SK-N-DZ (cell line): ENCODE data around the gene GXYLT1. TPM values are rescaled to one million over a fixed set of nuclear protein-coding genes. Genes with fewer than 3 reads are reported as not detected.
"Not testable (repeated sequence)": the region's sequence is repeated elsewhere in the genome, so short reads cannot be mapped to it uniquely, and the experiment has no call there.

ENCODE experiments used
- DNase-seq: peaks from one replicate; pipeline ENCODE4 v3.0.0-alpha.2; 2015; ENCODE audit warnings: low spot score
- polyA plus RNA-seq, 2 experiments: library from polyadenylated mRNA; depleted of rRNA; stranded (reverse); fragments of >200 nt; gene quantifications; 2 replicates each; pipeline ENCODE4 v1.2.3, GENCODE V29; 2014

GXYLT1 gene
- 14.1 and 18.1 TPM in 2 replicates for polyA plus RNA-seq (2014; cell fraction: cytosol; rRNA removed)
- polyA plus RNA-seq (2014; cell fraction: nucleus; rRNA removed), result 6.2 and 15.4 TPM in 2 replicates

DNA sequence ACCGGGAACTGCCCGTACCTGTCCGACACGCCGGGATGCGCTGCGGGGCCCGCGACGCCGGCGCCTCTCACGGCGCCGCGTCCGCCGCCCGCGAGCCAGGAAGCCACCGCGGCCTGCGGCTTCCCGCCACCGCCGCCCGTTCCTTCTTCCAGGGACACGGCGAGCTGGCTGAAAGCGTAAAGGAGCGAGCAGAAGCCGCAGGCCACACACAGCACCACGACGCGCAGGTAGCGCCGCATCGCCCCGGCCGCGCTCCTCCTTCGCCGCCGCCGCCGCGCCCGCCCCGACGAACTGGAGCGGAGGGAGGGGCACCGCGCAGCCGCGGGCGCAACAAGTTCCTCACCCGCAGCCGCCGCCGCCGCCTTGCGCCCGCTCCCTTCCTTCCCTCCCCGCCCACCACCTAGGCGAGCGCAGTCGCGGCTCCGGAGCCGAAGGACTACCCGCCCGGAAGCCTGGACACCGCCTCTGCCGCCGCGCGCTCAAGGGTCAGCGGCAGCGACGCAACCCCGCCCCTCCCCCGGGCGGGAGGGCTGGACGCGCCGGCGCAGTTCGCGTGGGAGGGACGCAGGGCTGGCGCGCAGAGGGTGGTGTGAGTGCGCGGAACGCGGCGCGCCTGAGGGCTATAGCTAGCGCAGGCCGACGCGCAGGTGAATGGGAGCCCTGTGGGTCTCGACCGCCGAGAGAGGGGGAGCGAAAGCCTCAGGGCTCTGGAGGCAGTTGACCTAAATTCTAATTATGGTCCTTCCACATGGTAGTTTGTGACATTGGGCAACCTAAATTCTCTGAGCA, at the start of gene GXYLT1:
Gene GXYLT1, minus strand, starts transcription at position 467 of the 789 bp plus-strand sequence. Its CDS starts 228 bp downstream, at position 239.
- DNase-seq, result peak; percentile 95

GRCh38 chr12:42192686-42193085, 48.0 kb upstream of the GXYLT1 start:
- DNase-seq, result no peak

DNA sequence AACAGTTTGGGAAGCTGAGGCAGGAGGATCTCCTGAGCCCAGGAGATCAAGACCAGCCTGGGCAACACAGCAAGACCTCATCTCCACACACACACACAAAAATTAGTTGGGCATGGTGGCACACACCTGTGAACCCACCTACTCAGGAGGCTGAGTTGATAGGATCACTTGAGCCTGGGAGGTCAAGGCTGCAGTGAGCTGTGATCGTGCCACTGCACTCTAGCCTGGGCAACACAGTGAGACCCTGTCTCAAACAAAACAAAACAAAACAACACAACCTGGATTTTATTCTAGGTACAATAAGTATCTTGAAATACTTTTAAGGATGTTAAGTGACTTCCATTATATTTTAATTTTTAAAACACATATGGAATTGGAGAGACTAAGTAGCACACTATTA, 47.6 kb upstream of the GXYLT1 start:
- no peak for DNase-seq

GRCh38 chr12:42190376-42190775, 45.7 kb upstream of the GXYLT1 start:
- no peak for DNase-seq

- DNase-seq, result not testable (repeated sequence)
Observed at GRCh38 chr12:42188275-42188674, 43.6 kb upstream of the GXYLT1 start.

DNA sequence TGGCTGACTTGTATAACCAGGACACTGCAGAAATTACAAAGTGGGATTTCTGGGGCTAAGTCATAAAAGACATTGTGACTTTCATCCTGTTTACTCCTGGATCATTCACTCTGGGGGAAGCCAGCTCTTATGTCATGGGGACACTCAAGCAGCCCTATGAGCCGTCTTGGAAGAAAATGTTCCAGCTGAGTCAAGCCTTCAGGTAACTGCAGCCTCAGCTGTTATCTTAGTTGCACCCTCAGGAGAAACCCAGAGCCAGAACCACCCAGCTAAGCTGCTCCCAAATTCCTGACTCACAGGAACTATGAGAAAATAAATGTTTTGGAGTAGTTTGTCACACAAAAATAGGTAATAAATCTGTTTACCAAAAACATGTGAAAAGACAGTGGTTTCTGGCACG, 43.1 kb upstream of the GXYLT1 start:
- DNase-seq, result no peak

- no peak for DNase-seq
Observed at GRCh38 chr12:42186793-42187192, 42.1 kb upstream of the GXYLT1 start.

DNA sequence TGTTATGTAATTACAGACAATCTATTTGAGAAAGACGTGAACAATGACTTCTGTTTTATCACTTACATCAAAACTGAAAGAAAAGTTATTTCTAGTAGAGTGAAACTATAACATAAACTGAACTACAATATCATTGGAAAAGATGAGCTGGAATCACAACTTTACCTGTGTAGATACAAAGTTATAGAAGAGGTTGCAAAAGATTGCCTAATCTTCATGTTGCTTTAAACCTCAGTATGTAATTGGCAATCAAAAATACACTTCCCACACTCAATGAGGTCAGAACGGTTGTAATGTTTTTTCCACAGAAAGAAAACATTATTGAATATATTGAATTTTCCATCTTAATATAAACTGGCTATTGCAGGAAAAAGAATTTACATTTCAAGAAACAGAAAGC, 37.7 kb upstream of the GXYLT1 start:
- DNase-seq, result no peak

GRCh38 chr12:42180990-42181596, 36.4 kb upstream of the GXYLT1 start:
- DNase-seq, result no peak

DNA sequence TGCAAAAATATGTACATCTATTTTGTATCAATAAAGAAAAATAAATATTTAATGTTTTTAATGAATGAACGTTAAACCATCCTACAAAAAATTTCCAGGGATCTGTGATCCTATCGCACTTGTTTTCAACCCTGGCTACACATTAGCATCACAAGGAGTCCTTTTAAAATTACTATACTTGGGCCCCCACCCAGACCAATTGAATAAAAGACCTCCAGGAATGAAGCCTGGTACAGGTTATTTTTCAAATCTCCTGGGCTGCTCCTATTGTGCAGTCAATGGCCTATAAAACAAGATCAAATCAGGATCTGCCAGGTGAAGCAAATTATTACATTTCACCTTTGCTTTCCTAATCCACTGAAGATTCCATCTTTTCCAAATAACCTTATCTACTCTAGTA, 33.4 kb upstream of the GXYLT1 start:
- DNase-seq, result no peak

GRCh38 chr12:42174978-42175377, 30.3 kb upstream of the GXYLT1 start:
- no peak for DNase-seq

DNA sequence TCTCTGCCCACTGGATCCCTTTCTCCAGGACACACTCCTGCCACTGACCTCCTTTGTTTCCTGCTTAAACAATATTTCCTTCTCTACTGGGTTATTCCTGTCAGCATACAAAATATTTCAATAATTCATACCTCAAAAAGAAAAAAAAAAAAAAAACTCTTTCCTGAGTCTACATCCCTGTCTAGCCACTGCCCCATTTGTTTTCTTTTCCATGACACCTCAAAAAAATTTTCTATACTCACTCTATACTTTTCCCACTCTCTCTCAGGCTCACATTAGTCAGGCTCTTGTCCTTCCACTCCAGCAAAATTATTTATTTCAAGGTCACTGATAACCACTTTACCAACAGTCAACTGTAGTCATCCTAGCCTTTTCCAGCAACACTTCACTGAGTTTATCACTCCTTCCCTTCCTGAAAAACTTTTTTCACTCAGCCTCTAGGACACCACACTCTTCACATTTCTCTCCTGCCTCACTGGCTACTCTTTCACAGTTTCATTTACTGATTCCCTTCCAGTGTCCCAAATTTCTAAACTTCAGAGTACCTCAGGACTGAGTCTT, 29.4 kb upstream of the GXYLT1 start:
- DNase-seq, result no peak

DNA sequence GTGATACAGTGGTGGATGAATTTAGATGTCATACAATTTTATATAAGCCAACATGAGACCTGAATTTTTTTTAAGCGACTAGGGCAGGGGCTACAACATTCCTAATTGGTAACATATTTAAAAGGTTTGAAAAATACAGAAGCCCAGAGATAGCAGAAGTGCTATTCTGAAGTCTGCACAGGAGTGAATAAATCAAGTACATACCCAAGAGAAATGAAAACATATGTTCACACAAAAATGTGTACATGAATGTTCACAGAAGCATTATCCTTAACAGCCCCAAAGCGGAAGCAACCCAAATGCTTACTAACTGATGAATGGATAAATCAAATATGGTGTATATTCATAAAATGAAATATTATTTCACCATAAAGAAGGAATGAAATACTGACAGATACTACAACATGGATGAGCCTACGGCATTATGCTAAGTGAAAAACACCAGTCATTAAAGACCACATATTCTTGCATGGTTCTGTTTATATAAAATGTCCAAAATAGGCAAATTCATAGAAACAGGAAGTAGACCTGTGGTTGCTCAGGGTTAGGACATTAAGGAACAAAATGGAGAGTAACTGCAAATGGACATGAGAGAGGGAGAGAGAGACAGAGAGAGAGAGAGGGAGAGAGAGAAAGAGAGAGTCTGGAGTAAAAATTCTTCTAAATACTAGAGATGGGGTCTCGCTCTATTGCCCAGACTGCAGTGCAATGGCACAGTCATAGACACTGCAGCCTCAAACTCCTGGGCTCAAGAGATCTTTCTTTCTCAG, 28.0 kb upstream of the GXYLT1 start:
- DNase-seq, result no peak

DNA sequence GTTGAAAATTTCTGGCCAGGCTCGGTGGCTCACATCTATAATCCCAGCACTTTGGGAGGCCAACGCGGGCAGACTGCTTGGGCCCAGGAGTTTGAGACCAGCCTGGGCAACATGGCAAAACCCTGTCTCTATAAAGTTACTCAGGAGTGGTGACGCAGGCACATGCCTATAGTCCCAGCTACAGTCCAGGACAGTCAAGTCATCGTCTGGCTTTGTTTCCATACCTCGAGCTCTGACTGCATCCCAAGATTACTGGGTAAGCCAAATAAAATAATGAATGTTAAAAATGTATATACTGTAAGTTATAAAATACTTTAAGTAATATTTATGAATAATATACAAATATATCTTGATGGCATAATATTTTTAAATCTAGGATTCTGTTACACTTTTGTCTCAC, 23.0 kb upstream of the GXYLT1 start:
- DNase-seq, result no peak

GRCh38 chr12:42166501-42166900, 21.8 kb upstream of the GXYLT1 start:
- no peak for DNase-seq

DNA sequence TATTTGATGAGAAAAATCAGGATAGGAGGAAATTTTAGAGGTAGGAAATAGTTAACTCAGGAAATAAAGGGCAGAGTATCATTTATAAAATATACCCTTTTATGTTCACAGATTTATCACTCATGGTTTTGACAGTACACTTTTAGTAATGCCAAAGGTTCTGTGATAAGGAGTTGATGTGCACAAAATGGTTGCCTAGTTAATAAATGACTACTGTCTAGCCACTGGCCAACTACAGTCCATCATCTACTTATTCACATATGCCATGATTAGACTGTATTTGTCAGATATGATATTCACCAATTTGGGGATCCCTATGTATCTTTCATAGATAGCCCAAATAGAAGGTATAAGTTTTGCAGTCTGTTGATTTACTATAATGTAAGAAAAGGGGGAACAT, 19.2 kb upstream of the GXYLT1 start:
- no peak for DNase-seq

DNA sequence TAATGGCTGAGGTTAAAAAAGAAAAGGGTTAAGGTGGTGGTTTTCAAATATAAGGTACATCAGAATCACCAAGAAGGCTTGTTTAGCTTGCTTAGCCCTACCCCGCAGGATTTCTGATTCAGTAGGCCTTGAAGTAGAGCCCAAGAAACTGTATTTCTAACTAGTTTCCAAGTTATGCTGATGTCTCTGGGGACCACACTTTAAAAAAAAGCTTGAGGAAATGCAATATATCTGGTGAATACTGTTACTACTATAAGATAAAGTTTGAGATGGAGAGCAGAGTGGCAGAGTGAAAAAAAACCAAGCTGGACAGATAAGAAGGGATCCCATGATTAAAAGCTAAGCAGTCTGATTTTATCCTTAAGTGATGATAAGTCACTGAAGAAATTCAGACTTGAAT, 18.3 kb upstream of the GXYLT1 start:
- no peak for DNase-seq

DNA sequence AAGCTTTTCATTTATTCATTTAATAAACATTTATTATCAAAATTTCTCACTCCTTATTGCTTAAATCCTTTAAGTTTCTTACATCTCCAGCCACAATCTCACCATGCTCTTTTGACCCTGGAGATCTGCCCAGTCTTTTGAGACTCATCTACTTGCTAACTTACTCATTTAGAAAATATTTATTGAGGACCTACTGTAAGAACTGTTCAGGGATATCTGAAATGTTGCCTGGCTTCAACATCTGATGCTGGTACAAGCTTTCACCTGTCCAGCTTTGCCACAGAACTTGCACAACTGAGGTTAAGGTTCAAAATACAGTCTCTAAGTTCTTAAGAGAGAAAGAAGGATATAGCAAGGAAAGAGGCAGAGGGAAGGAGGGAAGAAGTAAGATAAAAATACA, 17.5 kb upstream of the GXYLT1 start:
- no peak for DNase-seq

DNA sequence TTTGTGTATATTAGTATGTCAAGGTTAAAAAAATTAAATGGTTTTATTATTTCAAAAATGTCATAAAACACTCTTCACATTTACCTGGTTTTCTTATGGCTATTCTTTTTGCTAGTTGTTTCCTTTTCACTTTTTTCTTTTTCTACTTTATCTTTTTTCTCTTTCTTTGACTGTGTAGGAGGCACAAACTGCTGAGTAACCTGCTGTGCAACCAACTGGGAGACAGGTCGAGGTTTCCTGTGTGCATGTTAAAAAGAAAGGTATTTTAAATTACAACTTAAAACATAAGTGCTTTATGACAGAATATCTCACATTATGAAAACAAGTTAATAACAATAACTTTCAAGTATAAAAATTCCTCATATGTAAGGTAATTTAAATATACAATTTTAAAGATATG, 16.9 kb upstream of the GXYLT1 start:
- DNase-seq, result no peak

DNA sequence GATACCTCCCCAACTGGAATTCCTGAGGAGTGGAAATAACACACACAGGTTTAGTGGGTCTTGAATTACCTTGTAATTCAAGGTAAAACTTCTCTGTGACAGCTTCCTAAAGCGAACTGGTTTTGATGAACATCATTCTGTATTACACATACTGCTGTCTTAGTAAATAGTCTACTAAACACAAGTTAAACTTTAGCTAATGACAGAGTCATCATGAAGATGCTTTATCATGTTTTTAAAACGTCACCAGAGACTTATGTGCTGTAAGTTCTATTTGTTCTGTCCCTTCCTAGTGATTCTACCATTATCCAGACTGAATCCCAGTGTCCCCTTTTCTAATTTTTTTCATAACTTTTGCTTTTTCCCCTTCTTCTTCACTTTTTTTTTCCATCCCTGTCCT, 11.6 kb upstream of the GXYLT1 start:
- DNase-seq, result no peak

DNA sequence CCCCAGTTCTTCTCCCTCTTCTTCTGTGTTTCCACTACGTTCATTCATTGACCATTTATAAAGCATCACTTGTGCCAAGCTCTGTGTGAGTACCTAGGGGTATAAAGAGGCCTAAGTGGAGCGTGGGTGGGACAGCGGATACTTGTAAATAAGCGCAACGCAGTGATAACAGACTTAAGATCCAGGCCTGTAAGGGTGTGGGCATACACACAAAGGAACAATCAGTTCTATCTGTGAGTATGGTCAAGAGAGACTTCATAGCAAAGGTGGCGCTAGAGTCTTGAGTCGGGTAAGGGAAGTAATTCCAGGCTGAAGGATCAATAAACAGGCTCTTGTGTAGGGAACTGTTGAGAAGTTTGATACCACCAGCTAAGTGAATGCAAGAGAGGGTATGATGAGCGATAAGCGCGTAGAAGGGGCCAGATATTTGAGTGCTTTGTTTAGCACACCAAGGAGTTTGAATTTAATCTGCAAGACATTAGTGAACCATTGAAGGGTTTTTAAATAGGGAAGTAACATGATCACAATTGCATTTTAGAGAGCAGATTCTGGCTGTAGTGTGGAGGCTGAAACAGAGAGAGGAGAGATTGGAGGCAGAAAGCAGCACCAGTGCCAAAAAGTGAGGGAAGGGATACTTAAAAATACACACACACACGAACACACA, 1.0 kb upstream of the GXYLT1 start:
- DNase-seq, result peak; percentile 59

- DNase-seq, result no peak
Observed at GRCh38 chr12:42145197-42145549, 499 bp upstream of the GXYLT1 start.
